ENCODE data around the gene REEP3.

The REEP3 gene

GRCh38 chr10:63670291-63670898, 149.2 kb downstream of the REEP3 start:
- peak; percentile 29 for DNase-seq

- DNase-seq, result peak; percentile 70
These were observed 150.2 kb downstream of the REEP3 start for GRCh38 chr10:63671317-63671937.

- DNase-seq, result peak; percentile 67
These were observed 151.3 kb downstream of the REEP3 start for GRCh38 chr10:63672491-63672890.

GRCh38 chr10:63673246-63673645, 152.0 kb downstream of the REEP3 start:
- DNase-seq, result peak; percentile 24

- no peak for DNase-seq
These were observed 152.6 kb downstream of the REEP3 start for GRCh38 chr10:63673846-63674245.
